Hepatocyte (in vitro differentiated cells): ENCODE data around the gene LST1. TPM values are rescaled to one million over a fixed set of nuclear protein-coding genes. Genes with fewer than 3 reads are reported as not detected.
"Not testable (repeated sequence)": the region's sequence is repeated elsewhere in the genome, so short reads cannot be mapped to it uniquely, and the experiment has no call there.

Experiments
- DNase-seq: peaks from one replicate; pipeline ENCODE4 v3.0.0-alpha.2; 2016; ENCODE audit warnings: low spot score
- H2AFZ ChIP-seq: fragments of 200-600 bp; sonication (generic); 2 replicates; pipeline ENCODE4 v1.6.0; 2016; ENCODE audit warnings: antibody characterized with exemption, mild to moderate bottlenecking
- H3K27ac ChIP-seq: fragments of 200-600 bp; sonication (generic); 2 replicates; pipeline ENCODE4 v1.5.1; 2016; ENCODE audit warnings: mild to moderate bottlenecking
- H3K27me3 ChIP-seq: fragments of 200-600 bp; sonication (generic); 2 replicates; pipeline ENCODE4 v1.6.1; 2016
- H3K36me3 ChIP-seq: fragments of 200-600 bp; sonication (generic); replicated peaks from 2 replicates; pipeline ENCODE4 v1.5.1; 2016; ENCODE audit warnings: low read depth; ENCODE audit not compliant: insufficient read depth
- H3K4me1 ChIP-seq: fragments of 200-600 bp; sonication (generic); 2 replicates; pipeline ENCODE4 v1.5.1; 2016; ENCODE audit warnings: mild to moderate bottlenecking, moderate library complexity; ENCODE audit not compliant: insufficient read depth
- H3K4me2 ChIP-seq: fragments of 200-600 bp; sonication (generic); 2 replicates; pipeline ENCODE4 v1.6.0; 2016
- H3K4me3 ChIP-seq: fragments of 200-600 bp; sonication (generic); 2 replicates; pipeline ENCODE4 v1.5.1; 2016; ENCODE audit warnings: mild to moderate bottlenecking
- H3K79me2 ChIP-seq: fragments of 200-600 bp; sonication (generic); 2 replicates; pipeline ENCODE4 v1.6.0; 2017; ENCODE audit warnings: mild to moderate bottlenecking
- H3K9me2 ChIP-seq: fragments of 200-600 bp; sonication (generic); replicated peaks from 2 replicates; pipeline ENCODE4 v1.6.0; 2017; ENCODE audit warnings: mild to moderate bottlenecking; ENCODE audit not compliant: insufficient read depth
- H3K9me3 ChIP-seq: fragments of 200-600 bp; sonication (generic); 2 replicates; pipeline ENCODE4 v1.5.1; 2016; ENCODE audit warnings: low read depth, mild to moderate bottlenecking
- H4K20me1 ChIP-seq: fragments of 200-600 bp; sonication (generic); 2 replicates; pipeline ENCODE4 v1.6.0; 2016; ENCODE audit warnings: mild to moderate bottlenecking; ENCODE audit not compliant: insufficient read depth, poor library complexity, severe bottlenecking
- CTCF ChIP-seq: fragments of 200-600 bp; sonication (generic); IDR thresholded peaks from 2 replicates; pipeline ENCODE4 v1.5.1; 2016; ENCODE audit warnings: antibody characterized with exemption, mild to moderate bottlenecking; ENCODE audit not compliant: poor library complexity
- EZH2 ChIP-seq: fragments of 200-600 bp; sonication (generic); IDR thresholded peaks from 2 replicates; pipeline ENCODE4 v1.6.1; 2016; ENCODE audit warnings: antibody characterized with exemption, mild to moderate bottlenecking, borderline replicate concordance
- EZH2phosphoT487 ChIP-seq: fragments of 200-600 bp; sonication (generic); IDR thresholded peaks from one replicate; pipeline ENCODE4 v1.6.1; 2018; ENCODE audit warnings: antibody characterized with exemption, mild to moderate bottlenecking, low read depth, moderate library complexity; ENCODE audit not compliant: unreplicated experiment, severe bottlenecking
- WGBS: methylation state at CpG from one replicate; pipeline ENCODE4 v1.1.6; 2016; ENCODE audit warnings: low lambda C conversion rate; ENCODE audit errors: missing lambda C conversion rate; 5-methylcytosine and 5-hydroxymethylcytosine counted together
- polyA plus RNA-seq: library from polyadenylated mRNA; unstranded; fragments of >200 nt; fragmentation: Nextera tagmentation; extraction: Ambion mirVana; gene quantifications from 2 replicates; pipeline ENCODE4 v1.2.1, GENCODE V29; 2016
- total RNA-seq: library from RNA; depleted of rRNA; stranded (reverse); fragments of >200 nt; gene quantifications from 2 replicates; pipeline ENCODE4 v1.2.3, GENCODE V29; 2014

LST1 gene
- total and polyA plus RNA-seq, 2 experiments from 2014 or later = 2.4 TPM; not detected in 1

- Histone ChIP-seq H3K79me2 (peaks cover 37% of the 10 kb centered on the region), H3K4me1 (peaks cover 10% of the 10 kb centered on the region)
- H2AFZ ChIP-seq, H3K9me3 ChIP-seq, H3K36me3 ChIP-seq, H3K27me3 ChIP-seq, H3K4me3 ChIP-seq, H4K20me1 ChIP-seq, H3K9me2 ChIP-seq, H3K27ac ChIP-seq, H3K4me2 ChIP-seq: not testable (repeated sequence)
- 85% methylated on average over 5 of the region's 5 CpGs for WGBS
- TF ChIP-seq CTCF = peak; percentile 32
- peak; percentile 54 for DNase-seq
These were observed 34.7 kb upstream of the LST1 start for GRCh38 chr6:31551371-31551770.

- H3K9me2 ChIP-seq = no peaks in the 10 kb centered on the region
- TF ChIP-seq EZH2phosphoT487 = no peak
- no peaks in the 10 kb centered on the region for H3K36me3 ChIP-seq
- H3K27ac ChIP-seq = no peak overlapping the region
- H2AFZ ChIP-seq = no peak overlapping the region
- no peak overlapping the region for H3K4me2 ChIP-seq
- H3K4me1 ChIP-seq = no peaks in the 10 kb centered on the region
- H3K27me3 ChIP-seq = no peaks in the 10 kb centered on the region
- H3K79me2 ChIP-seq = peaks cover 14% of the 10 kb centered on the region
- no peaks in the 10 kb centered on the region for H4K20me1 ChIP-seq
- no peaks in the 10 kb centered on the region for H3K9me3 ChIP-seq
- 95% methylated on average over 3 of the region's 3 CpGs for WGBS
- no peak overlapping the region for H3K4me3 ChIP-seq
- DNase-seq = no peak
These were observed 29.8 kb upstream of the LST1 start for GRCh38 chr6:31556307-31556706.

- H3K4me3 ChIP-seq = no peak overlapping the region
- no peaks in the 10 kb centered on the region for H3K9me2 ChIP-seq
- DNase-seq = no peak
- no peak overlapping the region for H3K27ac ChIP-seq
- no peaks in the 10 kb centered on the region for H3K27me3 ChIP-seq
- no peak for TF ChIP-seq EZH2
- TF ChIP-seq CTCF = no peak
- 87% methylated on average over 24 of the region's 24 CpGs for WGBS
- no peaks in the 10 kb centered on the region for H3K4me1 ChIP-seq
- H3K4me2 ChIP-seq = no peak overlapping the region
- H3K79me2 ChIP-seq = peaks cover 12% of the 10 kb centered on the region
- H2AFZ ChIP-seq = no peak overlapping the region
- no peaks in the 10 kb centered on the region for H3K36me3 ChIP-seq
- H3K9me3 ChIP-seq = no peaks in the 10 kb centered on the region
- no peaks in the 10 kb centered on the region for H4K20me1 ChIP-seq
These were observed 28.4 kb upstream of the LST1 start for GRCh38 chr6:31557443-31558317.

GRCh38 chr6:31558318-31558625 lies 27.8 kb upstream of the LST1 start:
- H3K4me2 ChIP-seq = no peak overlapping the region
- no peaks in the 10 kb centered on the region for H3K9me2 ChIP-seq
- H3K4me3 ChIP-seq = no peak overlapping the region
- no peaks in the 10 kb centered on the region for H3K4me1 ChIP-seq
- no peaks in the 10 kb centered on the region for H3K27me3 ChIP-seq
- WGBS = 92% methylated on average over 8 of the region's 8 CpGs
- no peaks in the 10 kb centered on the region for H3K36me3 ChIP-seq
- no peak overlapping the region for H3K27ac ChIP-seq
- no peaks in the 10 kb centered on the region for H4K20me1 ChIP-seq
- no peak for DNase-seq
- H2AFZ ChIP-seq = no peak overlapping the region
- TF ChIP-seq EZH2phosphoT487 = no peak
- no peak for TF ChIP-seq EZH2
- no peak for TF ChIP-seq CTCF
- peaks cover 11% of the 10 kb centered on the region for H3K79me2 ChIP-seq
- no peaks in the 10 kb centered on the region for H3K9me3 ChIP-seq
